ENCODE data around the gene FBXW8. TPM values are rescaled to one million over a fixed set of nuclear protein-coding genes. Genes with fewer than 3 reads are reported as not detected.

Gene FBXW8
- total RNA-seq, 4 donors from 2014 or later = 7.8 to 29.9 (median 10.3) TPM

GRCh38 chr12:117033382-117034221, 122.9 kb downstream of the FBXW8 start:
- no peak for DNase-seq
- H3K36me3 ChIP-seq = peaks cover 0 to 4% (median 0%) of the 10 kb centered on the region in 4 donors
- 48 to 64% methylated on average over 5 to 23 of the region's 24 CpGs for WGBS, 2 donors (ENCODE audit: low coverage in 1 of 2)
- intact Hi-C loops (cut with DNase I; ENCODE audit: low total_unique reads) = no loop called here
- TF ChIP-seq POLR2AphosphoS5 (IDR thresholded peaks at IDR 0.05) (no peak), POLR2A (IDR thresholded peaks at IDR 0.05) (no peak), CTCF (IDR thresholded peaks at IDR 0.05) (no peak), EP300 (IDR thresholded peaks at IDR 0.05; ENCODE audit: low read depth) (no peak)
- no peak overlapping the region for H3K27ac ChIP-seq
- peaks cover 26% of the 10 kb centered on the region for H3K27me3 ChIP-seq
- in situ Hi-C loops (cut with MboI; ENCODE audit: low pct_ligation_motif_present in 1 of 4, low pct_unique_long_range_greater_than_20kb in 1 of 4, low sequenced_read_pairs in 3 of 4) = no loop called here
- no peaks in the 10 kb centered on the region for H3K9me3 ChIP-seq
- no peak overlapping the region for H3K4me3 ChIP-seq
- H3K4me1 ChIP-seq = peaks cover 0 to 11% (median 5%) of the 10 kb centered on the region in 4 donors

GRCh38 chr12:117034249-117034648, 123.5 kb downstream of the FBXW8 start:
- H3K9me3 ChIP-seq = no peaks in the 10 kb centered on the region
- H3K27me3 ChIP-seq = peaks cover 26% of the 10 kb centered on the region
- intact Hi-C loops (cut with DNase I; ENCODE audit: low total_unique reads) (no loop called here), in situ Hi-C loops (cut with MboI; ENCODE audit: low pct_ligation_motif_present in 1 of 4, low pct_unique_long_range_greater_than_20kb in 1 of 4, low sequenced_read_pairs in 3 of 4) (no loop called here)
- WGBS, 2 donors (ENCODE audit: low coverage in 1 of 2) = 76% methylated on average over 10 of the region's 10 CpGs; no CpG with 5 or more reads in 1 of the 2 donors
- no peak overlapping the region for H3K27ac ChIP-seq
- DNase-seq = no peak
- no peak overlapping the region for H3K4me3 ChIP-seq
- TF ChIP-seq POLR2A (IDR thresholded peaks at IDR 0.05) = no peak
- TF ChIP-seq POLR2AphosphoS5 (IDR thresholded peaks at IDR 0.05) = no peak
- no peak for TF ChIP-seq CTCF (IDR thresholded peaks at IDR 0.05)
- TF ChIP-seq EP300 (IDR thresholded peaks at IDR 0.05; ENCODE audit: low read depth) = no peak
- H3K4me1 ChIP-seq = peaks cover 0 to 11% (median 5%) of the 10 kb centered on the region in 4 donors
- H3K36me3 ChIP-seq = no peaks in the 10 kb centered on the region

DNA sequence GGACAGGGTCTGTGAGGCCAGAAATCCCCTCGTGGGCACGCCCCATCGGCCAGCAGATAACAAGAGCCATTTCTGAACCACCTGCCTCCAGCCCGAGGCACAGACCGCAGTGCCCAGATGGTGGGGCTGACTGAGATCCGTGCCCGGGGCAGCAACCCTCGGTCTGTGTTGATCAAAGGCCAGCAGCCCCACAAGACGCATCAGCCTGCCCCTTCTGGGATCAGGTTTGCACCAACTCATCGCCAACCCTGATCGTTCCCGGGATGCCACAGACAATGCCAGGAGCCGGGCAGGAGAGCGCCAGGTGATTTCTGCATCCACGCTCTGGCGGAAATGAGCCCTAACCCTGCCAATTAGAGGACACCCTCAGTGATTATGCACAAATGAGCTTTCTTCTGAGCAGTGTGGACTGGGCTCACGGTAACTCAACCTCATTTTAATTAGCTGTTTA, 124.0 kb downstream of the FBXW8 start:
- DNase-seq = no peak
- intact Hi-C loops (cut with DNase I; ENCODE audit: low total_unique reads) = loop anchor here (5.0 kb wide), 1 partner anchor 1948 kb away; the partner anchor contains the start of gene SRRM4
- Histone ChIP-seq H3K36me3 (no peaks in the 10 kb centered on the region), H3K4me3 (no peak overlapping the region), H3K9me3 (no peaks in the 10 kb centered on the region), H3K27ac (no peak overlapping the region), H3K4me1 (peaks cover 0 to 11% (median 5%) of the 10 kb centered on the region in 4 donors), H3K27me3 (peaks cover 26% of the 10 kb centered on the region)
- TF ChIP-seq CTCF (IDR thresholded peaks at IDR 0.05) (no peak), POLR2AphosphoS5 (IDR thresholded peaks at IDR 0.05) (no peak), EP300 (IDR thresholded peaks at IDR 0.05; ENCODE audit: low read depth) (no peak), POLR2A (IDR thresholded peaks at IDR 0.05) (no peak)
- WGBS, 2 donors (ENCODE audit: low coverage in 1 of 2) = 60 to 73% methylated on average over 1 to 17 of the region's 17 CpGs
- in situ Hi-C loops (cut with MboI; ENCODE audit: low pct_ligation_motif_present in 1 of 4, low pct_unique_long_range_greater_than_20kb in 1 of 4, low sequenced_read_pairs in 3 of 4) = no loop called here

GRCh38 chr12:117035287-117035686, 124.5 kb downstream of the FBXW8 start:
- Histone ChIP-seq H3K27ac (no peak overlapping the region), H3K4me3 (no peak overlapping the region), H3K36me3 (no peaks in the 10 kb centered on the region), H3K27me3 (peaks cover 26% of the 10 kb centered on the region), H3K9me3 (no peaks in the 10 kb centered on the region), H3K4me1 (peaks cover 0 to 11% (median 5%) of the 10 kb centered on the region in 4 donors)
- TF ChIP-seq POLR2AphosphoS5 (IDR thresholded peaks at IDR 0.05) (no peak), POLR2A (IDR thresholded peaks at IDR 0.05) (no peak), EP300 (IDR thresholded peaks at IDR 0.05; ENCODE audit: low read depth) (no peak), CTCF (IDR thresholded peaks at IDR 0.05) (no peak)
- intact Hi-C loops (cut with DNase I; ENCODE audit: low total_unique reads) (loop anchor here (5.0 kb wide), 1 partner anchor 1947 kb away; the partner anchor contains the start of gene SRRM4), in situ Hi-C loops (cut with MboI; ENCODE audit: low pct_ligation_motif_present in 1 of 4, low pct_unique_long_range_greater_than_20kb in 1 of 4, low sequenced_read_pairs in 3 of 4) (no loop called here)
- no peak for DNase-seq
- 79 to 84% methylated on average over 5 to 8 of the region's 8 CpGs for WGBS, 2 donors (ENCODE audit: low coverage in 1 of 2)

All from transverse colon (tissue), 4 donors.